GM21825 (cell line): ENCODE data around the gene PM20D1.

ENCODE experiments used
- ATAC-seq: cut with Tn5 transposase; IDR thresholded peaks from one replicate; pipeline ENCODE4 v1.9.1; 2021; ENCODE audit warnings: mild to moderate bottlenecking, moderate library complexity; ENCODE audit not compliant: unreplicated experiment

PM20D1 gene

GRCh38 chr1:205805082-205805711, 44.7 kb downstream of the PM20D1 start:
- no peak for ATAC-seq

- no peak for ATAC-seq
These were observed 45.3 kb downstream of the PM20D1 start for GRCh38 chr1:205804605-205805004.

GRCh38 chr1:205803986-205804385, 45.9 kb downstream of the PM20D1 start:
- no peak for ATAC-seq

- ATAC-seq: no peak
These were observed 47.9 kb downstream of the PM20D1 start for GRCh38 chr1:205802060-205802459.

GRCh38 chr1:205800981-205801703, 48.8 kb downstream of the PM20D1 start:
- ATAC-seq: no peak

- no peak for ATAC-seq
These were observed 49.5 kb downstream of the PM20D1 start for GRCh38 chr1:205800427-205800826.

- ATAC-seq: no peak
These were observed 51.4 kb downstream of the PM20D1 start for GRCh38 chr1:205798577-205798976.

- ATAC-seq: no peak
These were observed 52.8 kb downstream of the PM20D1 start for GRCh38 chr1:205797168-205797567.

- ATAC-seq: no peak
These were observed 55.8 kb downstream of the PM20D1 start for GRCh38 chr1:205794011-205794730.

- no peak for ATAC-seq
These were observed 56.8 kb downstream of the PM20D1 start for GRCh38 chr1:205792961-205793673.

- ATAC-seq: no peak
These were observed 57.5 kb downstream of the PM20D1 start for GRCh38 chr1:205792481-205792881.

GRCh38 chr1:205791568-205792180, 58.3 kb downstream of the PM20D1 start:
- no peak for ATAC-seq

GRCh38 chr1:205787287-205787916, 62.5 kb downstream of the PM20D1 start:
- ATAC-seq: no peak

- no peak for ATAC-seq
These were observed 63.3 kb downstream of the PM20D1 start for GRCh38 chr1:205786601-205787000.

GRCh38 chr1:205785446-205785845, 64.5 kb downstream of the PM20D1 start:
- ATAC-seq: no peak

GRCh38 chr1:205783904-205784303, 66.0 kb downstream of the PM20D1 start:
- ATAC-seq: no peak

- no peak for ATAC-seq
These were observed 66.5 kb downstream of the PM20D1 start for GRCh38 chr1:205783433-205783795.

- ATAC-seq: no peak
These were observed 67.1 kb downstream of the PM20D1 start for GRCh38 chr1:205782627-205783432.

- ATAC-seq: no peak
These were observed 69.6 kb downstream of the PM20D1 start for GRCh38 chr1:205780335-205780734.
